GM12878 (cell line): ENCODE results near the gene ORAI1. TPM values are rescaled to one million over a fixed set of nuclear protein-coding genes. Genes with fewer than 3 reads are reported as not detected.

ENCODE experiments used
- ASH2L ChIP-seq: fragments of 300-600, 200-600 bp; sonication (generic); IDR thresholded peaks from 2 replicates; pipeline ENCODE4 v1.6.1; 2017; ENCODE audit warnings: low read depth, mild to moderate bottlenecking, borderline replicate concordance
- ATF7 ChIP-seq: fragments of 450-650 bp; IDR thresholded peaks from 2 replicates; pipeline ENCODE4 v1.6.1; 2016; ENCODE audit warnings: low read depth, mild to moderate bottlenecking
- CHD1 ChIP-seq: IDR thresholded peaks from 2 replicates; pipeline ENCODE4 v1.6.1; 2012; ENCODE audit warnings: low read depth, low read length, improper control_type of control experiment
- CREM ChIP-seq: IDR thresholded peaks from 2 replicates; pipeline ENCODE4 v1.6.1; 2014; ENCODE audit warnings: antibody characterized with exemption, low read depth
- HDGF ChIP-seq: fragments of 450-650 bp; IDR thresholded peaks from 2 replicates; pipeline ENCODE4 v1.6.1; 2016; ENCODE audit warnings: antibody characterized with exemption
- LARP7 ChIP-seq: fragments of 450-650 bp; IDR thresholded peaks from 2 replicates; pipeline ENCODE4 v1.6.1; 2017; ENCODE audit warnings: mild to moderate bottlenecking
- NBN ChIP-seq: fragments of 450-650 bp; IDR thresholded peaks from 2 replicates; pipeline ENCODE4 v1.6.1; 2016
- NFXL1 ChIP-seq: fragments of 450-650 bp; IDR thresholded peaks from 2 replicates; pipeline ENCODE4 v1.6.1; 2017; ENCODE audit warnings: antibody characterized with exemption, mild to moderate bottlenecking, borderline replicate concordance
- NR2C2 ChIP-seq: IDR thresholded peaks from 2 replicates; pipeline ENCODE4 v1.6.1; 2011; ENCODE audit warnings: borderline replicate concordance, low read depth; ENCODE audit not compliant: control insufficient read depth, insufficient read length
- POLR2A ChIP-seq: IDR thresholded peaks from 2 replicates; pipeline ENCODE4 v1.6.1; 2011; ENCODE audit warnings: low read depth, mild to moderate bottlenecking, low read length
- RCOR1 ChIP-seq: conservative IDR thresholded peaks from 2 replicates; pipeline ENCODE4 v1.6.1; 2012; ENCODE audit warnings: low read depth, low read length, improper control_type of control experiment
- RUNX3 ChIP-seq: IDR thresholded peaks from 2 replicates; pipeline ENCODE4 v1.6.1; 2012; ENCODE audit warnings: low read length, inconsistent platforms
- TCF12 ChIP-seq: IDR thresholded peaks from 2 replicates; pipeline ENCODE4 v1.6.1; 2011; ENCODE audit warnings: low read depth, mild to moderate bottlenecking, low read length
- TCF3 ChIP-seq: IDR thresholded peaks from 2 replicates; pipeline ENCODE4 v1.6.1; 2012; ENCODE audit warnings: low read depth, mild to moderate bottlenecking, low read length, borderline replicate concordance; ENCODE audit not compliant: insufficient read depth
- ZBED1 ChIP-seq: IDR thresholded peaks from 2 replicates; pipeline ENCODE4 v1.6.1; 2016; ENCODE audit warnings: borderline replicate concordance
- ZNF217 ChIP-seq: fragments of 450-650 bp; IDR thresholded peaks from 2 replicates; pipeline ENCODE4 v1.6.1; 2017; ENCODE audit warnings: antibody characterized with exemption, mild to moderate bottlenecking
- polyA plus RNA-seq, 11 experiments: library from polyadenylated mRNA; depleted of rRNA in 4 of 11; unstranded in 6 of 11; stranded (reverse) in 5 of 11; fragments of >200 nt; fragmentation: Nextera tagmentation in 4 of 11; fragmentation: Illumina TruSeq in 1 of 11; extraction: Ambion mirVana in 4 of 11; extraction: Trizol in 1 of 11; gene quantifications; 1 replicate in 1 of 11; 2 replicates in 10 of 11; pipeline versions ENCODE4 v1.2.1 to v1.2.3, GENCODE V29; 2011 to 2016; ENCODE audit warnings: inconsistent platforms in 2 of 11, missing spikeins in 2 of 11, low read depth in 1 of 11
- total RNA-seq, 4 experiments: library from RNA; depleted of rRNA in 3 of 4; stranded (reverse); fragments of >200 nt in 3 of 4; fragmentation: Illumina TruSeq in 1 of 4; extraction: Trizol in 1 of 4; gene quantifications; 2 replicates each; pipeline versions ENCODE4 v1.2.1 to v1.2.3, GENCODE V29; 2013 to 2021
- TF ChIP-seq, protein P1 (sequence below): IDR thresholded peaks from 2 replicates; pipeline ENCODE4 v1.6.1; 2012; ENCODE audit warnings: low read depth, low read length, improper control_type of control experiment
- TF ChIP-seq, protein P2 (sequence below), 3 experiments: IDR thresholded peaks in 2 of 3; conservative IDR thresholded peaks in 1 of 3; 2 replicates each; pipeline ENCODE4 v1.5.1; 2011; ENCODE audit warnings: low read depth in 3 of 3, low read length in 3 of 3, mild to moderate bottlenecking in 3 of 3, control low read depth in 2 of 3, moderate library complexity in 2 of 3, inconsistent platforms in 1 of 3, mixed read lengths in 1 of 3; ENCODE audit not compliant: control insufficient read depth in 2 of 3, insufficient read depth in 1 of 3; ENCODE audit errors: extremely low read depth in 1 of 3
- TF ChIP-seq, protein P3 (sequence below): fragments of 450-650 bp; IDR thresholded peaks from 2 replicates; pipeline ENCODE4 v1.6.1; 2017; ENCODE audit warnings: mild to moderate bottlenecking, low read depth, inconsistent platforms; ENCODE audit not compliant: poor library complexity, severe bottlenecking
- TF ChIP-seq, protein P4 (sequence below): fragments of 450-650 bp; IDR thresholded peaks from 2 replicates; pipeline ENCODE4 v1.6.1; 2014; ENCODE audit warnings: mild to moderate bottlenecking
- TF ChIP-seq, protein P5 (sequence below): IDR thresholded peaks from 2 replicates; pipeline ENCODE4 v1.6.1; 2012; ENCODE audit warnings: low read length, inconsistent platforms
- TF ChIP-seq, protein P6 (sequence below): fragments of 450-650 bp; IDR thresholded peaks from 2 replicates; pipeline ENCODE4 v1.6.1; 2017; ENCODE audit warnings: borderline replicate concordance

ORAI1 gene
- total and polyA plus RNA-seq, 10 of the 15 experiments (the other 5 are each of a cell fraction or from before 2014, with no cell fraction given) = 5.5 to 33.1 (median 11.8) TPM

DNA sequence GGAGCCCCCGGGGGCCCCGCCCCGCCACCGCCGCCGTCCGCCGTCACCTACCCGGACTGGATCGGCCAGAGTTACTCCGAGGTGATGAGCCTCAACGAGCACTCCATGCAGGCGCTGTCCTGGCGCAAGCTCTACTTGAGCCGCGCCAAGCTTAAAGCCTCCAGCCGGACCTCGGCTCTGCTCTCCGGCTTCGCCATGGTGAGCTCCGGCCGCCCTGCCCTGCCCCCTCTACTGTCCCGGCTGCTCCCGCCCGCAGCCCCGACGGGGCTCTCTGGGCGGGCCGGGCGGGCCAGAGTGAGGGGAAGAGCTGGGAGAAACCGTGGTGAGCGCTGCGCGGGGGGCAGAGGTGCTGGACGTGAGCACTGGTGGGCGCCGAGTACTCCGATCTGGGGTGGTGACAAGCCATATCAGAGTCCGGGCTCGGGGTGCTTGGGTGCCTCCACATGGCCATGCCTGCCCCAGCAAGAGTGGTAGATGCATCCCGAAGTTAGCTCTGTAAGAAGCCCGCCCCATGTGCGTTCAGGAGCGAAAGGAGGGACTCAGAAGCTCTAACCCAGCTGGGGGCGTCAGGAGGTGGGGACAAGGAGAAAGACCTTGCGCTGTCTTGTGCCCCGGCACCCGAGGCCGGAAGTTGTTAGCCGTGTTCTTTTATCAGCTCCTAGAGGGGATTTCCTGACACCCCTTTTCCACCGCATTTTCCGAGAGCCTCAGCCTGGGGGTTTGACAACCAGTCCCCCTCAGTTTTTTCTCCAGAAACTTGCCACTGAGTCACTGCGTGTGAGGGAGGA, 717 bp downstream of the ORAI1 start (continued):
- TF ChIP-seq CREM (no peak), RCOR1 (no peak), NFXL1 (no peak), CHD1 (no peak), ZBED1 (0 out of 2 replicates have a peak, but pooled peaks have one; percentile 45), TCF12 (no peak), ATF7 (no peak), HDGF (no peak), TCF3 (no peak), LARP7 (no peak), RUNX3 (peak; percentile 56; the same call in 1 of the 2 replicates), NBN (0 out of 2 replicates have a peak, but pooled peaks have one; percentile 21), ASH2L (no peak), POLR2A (peak; percentile 70), NR2C2 (no peak), ZNF217 (peak; percentile 9; the same call in 1 of the 2 replicates)
- TF ChIP-seq, protein P1, sequence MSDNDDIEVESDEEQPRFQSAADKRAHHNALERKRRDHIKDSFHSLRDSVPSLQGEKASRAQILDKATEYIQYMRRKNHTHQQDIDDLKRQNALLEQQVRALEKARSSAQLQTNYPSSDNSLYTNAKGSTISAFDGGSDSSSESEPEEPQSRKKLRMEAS = no peak
- TF ChIP-seq, protein P2, sequence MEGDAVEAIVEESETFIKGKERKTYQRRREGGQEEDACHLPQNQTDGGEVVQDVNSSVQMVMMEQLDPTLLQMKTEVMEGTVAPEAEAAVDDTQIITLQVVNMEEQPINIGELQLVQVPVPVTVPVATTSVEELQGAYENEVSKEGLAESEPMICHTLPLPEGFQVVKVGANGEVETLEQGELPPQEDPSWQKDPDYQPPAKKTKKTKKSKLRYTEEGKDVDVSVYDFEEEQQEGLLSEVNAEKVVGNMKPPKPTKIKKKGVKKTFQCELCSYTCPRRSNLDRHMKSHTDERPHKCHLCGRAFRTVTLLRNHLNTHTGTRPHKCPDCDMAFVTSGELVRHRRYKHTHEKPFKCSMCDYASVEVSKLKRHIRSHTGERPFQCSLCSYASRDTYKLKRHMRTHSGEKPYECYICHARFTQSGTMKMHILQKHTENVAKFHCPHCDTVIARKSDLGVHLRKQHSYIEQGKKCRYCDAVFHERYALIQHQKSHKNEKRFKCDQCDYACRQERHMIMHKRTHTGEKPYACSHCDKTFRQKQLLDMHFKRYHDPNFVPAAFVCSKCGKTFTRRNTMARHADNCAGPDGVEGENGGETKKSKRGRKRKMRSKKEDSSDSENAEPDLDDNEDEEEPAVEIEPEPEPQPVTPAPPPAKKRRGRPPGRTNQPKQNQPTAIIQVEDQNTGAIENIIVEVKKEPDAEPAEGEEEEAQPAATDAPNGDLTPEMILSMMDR (IDR thresholded peaks at IDR 0.05 in 2 of 3, conservative IDR thresholded peaks at IDR 0.05 in 1 of 3; ENCODE audit: control insufficient read depth in 2 of 3, extremely low read depth in 1 of 3, insufficient read depth in 1 of 3, low read depth in 3 of 3, low read length in 3 of 3) = peak in 2 of 3 experiments; percentile 23 to 29; a peak in 3 of 6 replicates
- TF ChIP-seq, protein P3, sequence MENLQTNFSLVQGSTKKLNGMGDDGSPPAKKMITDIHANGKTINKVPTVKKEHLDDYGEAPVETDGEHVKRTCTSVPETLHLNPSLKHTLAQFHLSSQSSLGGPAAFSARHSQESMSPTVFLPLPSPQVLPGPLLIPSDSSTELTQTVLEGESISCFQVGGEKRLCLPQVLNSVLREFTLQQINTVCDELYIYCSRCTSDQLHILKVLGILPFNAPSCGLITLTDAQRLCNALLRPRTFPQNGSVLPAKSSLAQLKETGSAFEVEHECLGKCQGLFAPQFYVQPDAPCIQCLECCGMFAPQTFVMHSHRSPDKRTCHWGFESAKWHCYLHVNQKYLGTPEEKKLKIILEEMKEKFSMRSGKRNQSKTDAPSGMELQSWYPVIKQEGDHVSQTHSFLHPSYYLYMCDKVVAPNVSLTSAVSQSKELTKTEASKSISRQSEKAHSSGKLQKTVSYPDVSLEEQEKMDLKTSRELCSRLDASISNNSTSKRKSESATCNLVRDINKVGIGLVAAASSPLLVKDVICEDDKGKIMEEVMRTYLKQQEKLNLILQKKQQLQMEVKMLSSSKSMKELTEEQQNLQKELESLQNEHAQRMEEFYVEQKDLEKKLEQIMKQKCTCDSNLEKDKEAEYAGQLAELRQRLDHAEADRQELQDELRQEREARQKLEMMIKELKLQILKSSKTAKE = no peak
- TF ChIP-seq, protein P4, sequence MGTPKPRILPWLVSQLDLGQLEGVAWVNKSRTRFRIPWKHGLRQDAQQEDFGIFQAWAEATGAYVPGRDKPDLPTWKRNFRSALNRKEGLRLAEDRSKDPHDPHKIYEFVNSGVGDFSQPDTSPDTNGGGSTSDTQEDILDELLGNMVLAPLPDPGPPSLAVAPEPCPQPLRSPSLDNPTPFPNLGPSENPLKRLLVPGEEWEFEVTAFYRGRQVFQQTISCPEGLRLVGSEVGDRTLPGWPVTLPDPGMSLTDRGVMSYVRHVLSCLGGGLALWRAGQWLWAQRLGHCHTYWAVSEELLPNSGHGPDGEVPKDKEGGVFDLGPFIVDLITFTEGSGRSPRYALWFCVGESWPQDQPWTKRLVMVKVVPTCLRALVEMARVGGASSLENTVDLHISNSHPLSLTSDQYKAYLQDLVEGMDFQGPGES = no peak
- TF ChIP-seq, protein P5, sequence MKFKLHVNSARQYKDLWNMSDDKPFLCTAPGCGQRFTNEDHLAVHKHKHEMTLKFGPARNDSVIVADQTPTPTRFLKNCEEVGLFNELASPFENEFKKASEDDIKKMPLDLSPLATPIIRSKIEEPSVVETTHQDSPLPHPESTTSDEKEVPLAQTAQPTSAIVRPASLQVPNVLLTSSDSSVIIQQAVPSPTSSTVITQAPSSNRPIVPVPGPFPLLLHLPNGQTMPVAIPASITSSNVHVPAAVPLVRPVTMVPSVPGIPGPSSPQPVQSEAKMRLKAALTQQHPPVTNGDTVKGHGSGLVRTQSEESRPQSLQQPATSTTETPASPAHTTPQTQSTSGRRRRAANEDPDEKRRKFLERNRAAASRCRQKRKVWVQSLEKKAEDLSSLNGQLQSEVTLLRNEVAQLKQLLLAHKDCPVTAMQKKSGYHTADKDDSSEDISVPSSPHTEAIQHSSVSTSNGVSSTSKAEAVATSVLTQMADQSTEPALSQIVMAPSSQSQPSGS = no peak
- TF ChIP-seq, protein P6, sequence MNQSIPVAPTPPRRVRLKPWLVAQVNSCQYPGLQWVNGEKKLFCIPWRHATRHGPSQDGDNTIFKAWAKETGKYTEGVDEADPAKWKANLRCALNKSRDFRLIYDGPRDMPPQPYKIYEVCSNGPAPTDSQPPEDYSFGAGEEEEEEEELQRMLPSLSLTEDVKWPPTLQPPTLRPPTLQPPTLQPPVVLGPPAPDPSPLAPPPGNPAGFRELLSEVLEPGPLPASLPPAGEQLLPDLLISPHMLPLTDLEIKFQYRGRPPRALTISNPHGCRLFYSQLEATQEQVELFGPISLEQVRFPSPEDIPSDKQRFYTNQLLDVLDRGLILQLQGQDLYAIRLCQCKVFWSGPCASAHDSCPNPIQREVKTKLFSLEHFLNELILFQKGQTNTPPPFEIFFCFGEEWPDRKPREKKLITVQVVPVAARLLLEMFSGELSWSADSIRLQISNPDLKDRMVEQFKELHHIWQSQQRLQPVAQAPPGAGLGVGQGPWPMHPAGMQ = no peak
